ENCODE measurements around the gene PHLDB3. TPM values are rescaled to one million over a fixed set of nuclear protein-coding genes. Genes with fewer than 3 reads are reported as not detected.

The PHLDB3 gene
- total RNA-seq, 2 donors from 2014 or later, result 22.4 to 26.1 TPM

- Mint-ChIP-seq H3K4me3 (no peak overlapping the region), H3K36me3 (ENCODE audit: insufficient read depth in 2 of 2) (peaks cover 10 to 30% of the 10 kb centered on the region in 2 donors), H3K9me3 (peaks cover 4% of the 10 kb centered on the region in 2 donors), H3K27ac (no peak overlapping the region), H3K27me3 (ENCODE audit: low read depth) (no peaks in the 10 kb centered on the region), H3K4me1 (ENCODE audit: low read depth) (no peaks in the 10 kb centered on the region)
- ATAC-seq (replicated peaks in 1 of 2) (no peak), DNase-seq (no peak)
These were observed 34.4 kb upstream of the PHLDB3 start for GRCh38 chr19:43538922-43539321.

- Mint-ChIP-seq H3K36me3 (ENCODE audit: insufficient read depth in 2 of 2) (peaks cover 10 to 21% of the 10 kb centered on the region in 2 donors), H3K4me1 (ENCODE audit: low read depth) (peaks cover 10% of the 10 kb centered on the region), H3K27ac (peak overlapping the region; percentile 39), H3K9me3 (peaks cover 4% of the 10 kb centered on the region in 2 donors), H3K4me3 (peak overlapping the region in 1 of 2 donors; percentile 59), H3K27me3 (ENCODE audit: low read depth) (no peaks in the 10 kb centered on the region)
- DNase-seq (peak; percentile 28 to 43), ATAC-seq (replicated peaks in 1 of 2) (no peak)
These were observed 30.5 kb upstream of the PHLDB3 start for GRCh38 chr19:43534816-43535761.

GRCh38 chr19:43534305-43534815 is 29.8 kb upstream of the PHLDB3 start:
- Mint-ChIP-seq H3K36me3 (ENCODE audit: insufficient read depth in 2 of 2) (peaks cover 8 to 17% of the 10 kb centered on the region in 2 donors), H3K4me3 (peak overlapping the region; percentile 81 to 84), H3K9me3 (peaks cover 3 to 4% of the 10 kb centered on the region in 2 donors), H3K27ac (no peak overlapping the region), H3K27me3 (ENCODE audit: low read depth) (no peaks in the 10 kb centered on the region), H3K4me1 (ENCODE audit: low read depth) (peaks cover 10% of the 10 kb centered on the region)
- ATAC-seq (replicated peaks in 1 of 2) (no peak), DNase-seq (no peak)

GRCh38 chr19:43533546-43534304 is 29.2 kb upstream of the PHLDB3 start:
- no peaks in the 10 kb centered on the region for H3K27me3 Mint-ChIP-seq (ENCODE audit: low read depth)
- peak overlapping the region; percentile 81 to 84 for H3K4me3 Mint-ChIP-seq
- peak overlapping the region; percentile 91 for H3K27ac Mint-ChIP-seq
- ATAC-seq (replicated peaks in 1 of 2) (peak; percentile 83), DNase-seq (peak; percentile 99 to 100)
- H3K4me1 Mint-ChIP-seq (ENCODE audit: low read depth), result peaks cover 10% of the 10 kb centered on the region
- H3K9me3 Mint-ChIP-seq, result no peaks in the 10 kb centered on the region
- peaks cover 5 to 10% of the 10 kb centered on the region in 2 donors for H3K36me3 Mint-ChIP-seq (ENCODE audit: insufficient read depth in 2 of 2)

- H3K36me3 Mint-ChIP-seq (ENCODE audit: insufficient read depth in 2 of 2), result peaks cover 2 to 5% of the 10 kb centered on the region in 2 donors
- DNase-seq, result peak; percentile 90 to 94
- peaks cover 17% of the 10 kb centered on the region for H3K4me1 Mint-ChIP-seq (ENCODE audit: low read depth)
- no peaks in the 10 kb centered on the region for H3K9me3 Mint-ChIP-seq
- H3K4me3 Mint-ChIP-seq, result peak within 1 kb of the TSS; percentile 81 to 84
- H3K27ac Mint-ChIP-seq, result peak within 1 kb of the TSS; percentile 91
- H3K27me3 Mint-ChIP-seq (ENCODE audit: low read depth), result no peaks in the 10 kb centered on the region
- ATAC-seq (replicated peaks in 1 of 2), result peak; percentile 63 to 67
These were observed 28.5 kb upstream of the PHLDB3 start, which contains the start of gene ZNF575 for GRCh38 chr19:43532962-43533545. Gene ZNF575 (plus strand): TSS chr19:43533188. CDS start chr19:43534423, 1,235 bp downstream.

- DNase-seq, result peak; percentile 55 to 63
- peak; percentile 29 to 30 for ATAC-seq (replicated peaks in 1 of 2)
- Mint-ChIP-seq H3K27me3 (ENCODE audit: low read depth) (no peaks in the 10 kb centered on the region), H3K36me3 (ENCODE audit: insufficient read depth in 2 of 2) (peaks cover 2 to 5% of the 10 kb centered on the region in 2 donors), H3K4me3 (peak overlapping the region; percentile 81 to 84), H3K27ac (peak overlapping the region; percentile 84), H3K4me1 (ENCODE audit: low read depth) (peaks cover 22% of the 10 kb centered on the region), H3K9me3 (no peaks in the 10 kb centered on the region)
These were observed 28.0 kb upstream of the PHLDB3 start for GRCh38 chr19:43532571-43532961.

- peak in 1 of 2 donors; percentile 30 for DNase-seq
- Mint-ChIP-seq H3K27ac (no peak overlapping the region), H3K36me3 (ENCODE audit: insufficient read depth in 2 of 2) (peaks cover 1 to 10% of the 10 kb centered on the region in 2 donors), H3K27me3 (ENCODE audit: low read depth) (no peaks in the 10 kb centered on the region), H3K4me1 (ENCODE audit: low read depth) (peaks cover 41% of the 10 kb centered on the region), H3K4me3 (peak overlapping the region; percentile 60 to 89), H3K9me3 (no peaks in the 10 kb centered on the region)
- ATAC-seq (replicated peaks in 1 of 2), result peak in 1 of 2 donors; percentile 21
These were observed 23.5 kb upstream of the PHLDB3 start for GRCh38 chr19:43527860-43528622.

GRCh38 chr19:43526884-43527859 is 22.6 kb upstream of the PHLDB3 start, which contains the start of gene ETHE1:
Gene ETHE1 (minus strand): TSS chr19:43527201. CDS start chr19:43527177, 24 bp downstream.
- DNase-seq (peak; percentile 90), ATAC-seq (replicated peaks in 1 of 2) (peak; percentile 79 to 84)
- H3K4me3 Mint-ChIP-seq, result peak within 1 kb of the TSS; percentile 89 to 95
- no peaks in the 10 kb centered on the region for H3K9me3 Mint-ChIP-seq
- peaks cover 1 to 12% of the 10 kb centered on the region in 2 donors for H3K36me3 Mint-ChIP-seq (ENCODE audit: insufficient read depth in 2 of 2)
- peak within 1 kb of the TSS; percentile 89 for H3K27ac Mint-ChIP-seq
- no peaks in the 10 kb centered on the region for H3K27me3 Mint-ChIP-seq (ENCODE audit: low read depth)
- H3K4me1 Mint-ChIP-seq (ENCODE audit: low read depth), result peaks cover 37% of the 10 kb centered on the region

GRCh38 chr19:43525836-43526771 is 21.6 kb upstream of the PHLDB3 start:
- DNase-seq, result peak; percentile 48 to 55
- H3K27ac Mint-ChIP-seq, result peak overlapping the region; percentile 89
- H3K4me3 Mint-ChIP-seq, result peak overlapping the region; percentile 89 to 95
- no peaks in the 10 kb centered on the region for H3K27me3 Mint-ChIP-seq (ENCODE audit: low read depth)
- peaks cover 1 to 12% of the 10 kb centered on the region in 2 donors for H3K36me3 Mint-ChIP-seq (ENCODE audit: insufficient read depth in 2 of 2)
- peaks cover 36% of the 10 kb centered on the region for H3K4me1 Mint-ChIP-seq (ENCODE audit: low read depth)
- peak; percentile 13 to 16 for ATAC-seq (replicated peaks in 1 of 2)
- no peaks in the 10 kb centered on the region for H3K9me3 Mint-ChIP-seq

Measured in activated T-cell treated with anti-CD3 and anti-CD28 coated beads, Interleukin-2, amount 50 U/mL, for 72 hours (primary cell).